Osteoblast (primary cell): Measurements from ENCODE around the gene SPINK2. TPM values are rescaled to one million over a fixed set of nuclear protein-coding genes. Genes with fewer than 3 reads are reported as not detected.

Experiments used
- DNase-seq: peaks from one replicate; pipeline ENCODE4 v3.0.0; 2011; ENCODE audit warnings: low spot score, mixed read lengths; ENCODE audit not compliant: insufficient read length; ENCODE audit errors: missing footprints
- H2AFZ ChIP-seq: 2 replicates; pipeline ENCODE4 v1.6.0; 2011; ENCODE audit warnings: mild to moderate bottlenecking, low read length
- H3K27ac ChIP-seq: 2 replicates; pipeline ENCODE4 v1.5.1; 2011; ENCODE audit warnings: mild to moderate bottlenecking, low read depth, low read length, moderate library complexity
- H3K27me3 ChIP-seq: 2 replicates; pipeline ENCODE4 v1.6.0; 2012; ENCODE audit warnings: mild to moderate bottlenecking, control low read depth, inconsistent platforms, low read length, moderate library complexity; ENCODE audit not compliant: insufficient read depth
- H3K36me3 ChIP-seq: 2 replicates; pipeline ENCODE4 v1.5.1; 2011; ENCODE audit warnings: mild to moderate bottlenecking, low read length, control low read depth, moderate library complexity; ENCODE audit not compliant: insufficient read depth
- H3K4me1 ChIP-seq: 2 replicates; pipeline ENCODE4 v1.5.1; 2011; ENCODE audit warnings: mild to moderate bottlenecking, low read length, control low read depth, moderate library complexity; ENCODE audit not compliant: insufficient read depth
- H3K4me2 ChIP-seq: 2 replicates; pipeline ENCODE4 v1.6.0; 2011; ENCODE audit warnings: mild to moderate bottlenecking, low read length; ENCODE audit not compliant: insufficient read depth
- H3K4me3 ChIP-seq: fragments of 200-600 bp; sonication (generic); 3 replicates; pipeline ENCODE4 v1.5.1; 2012; ENCODE audit warnings: mild to moderate bottlenecking, low read length, inconsistent platforms; ENCODE audit not compliant: insufficient read depth
- H3K79me2 ChIP-seq: 2 replicates; pipeline ENCODE4 v1.6.0; 2012; ENCODE audit warnings: mild to moderate bottlenecking, low read length, control low read depth, inconsistent platforms; ENCODE audit not compliant: insufficient read depth
- H3K9me3 ChIP-seq: 2 replicates; pipeline ENCODE4 v1.5.1; 2011; ENCODE audit warnings: low read depth, low read length, control low read depth
- H4K20me1 ChIP-seq: 2 replicates; pipeline ENCODE4 v1.6.0; 2012; ENCODE audit warnings: mild to moderate bottlenecking, low read length, control low read depth; ENCODE audit not compliant: insufficient read depth
- CTCF ChIP-seq: IDR thresholded peaks from 2 replicates; pipeline ENCODE4 v1.5.1; 2011; ENCODE audit warnings: mild to moderate bottlenecking, low read depth, low read length, moderate library complexity; ENCODE audit errors: extremely low read depth
- total RNA-seq: library from RNA; depleted of rRNA; stranded (reverse); fragments of >200 nt; gene quantifications from 2 replicates; pipeline ENCODE4 v1.2.3, GENCODE V29; 2012

The SPINK2 gene
- total RNA-seq, 1 donor = not detected

GRCh38 chr4:56799824-56800756, 21.4 kb downstream of the SPINK2 start:
- peak overlapping the region; percentile 84 for H3K4me2 ChIP-seq
- peak; percentile 81 for DNase-seq
- H3K4me3 ChIP-seq = peak overlapping the region; percentile 79
- no peaks in the 10 kb centered on the region for H3K9me3 ChIP-seq
- peak overlapping the region; percentile 66 for H3K27ac ChIP-seq
- TF ChIP-seq CTCF = peak; percentile 90
- peaks cover 11% of the 10 kb centered on the region for H3K4me1 ChIP-seq
- no peaks in the 10 kb centered on the region for H3K79me2 ChIP-seq
- H3K36me3 ChIP-seq = no peaks in the 10 kb centered on the region
- no peaks in the 10 kb centered on the region for H3K27me3 ChIP-seq
- no peaks in the 10 kb centered on the region for H4K20me1 ChIP-seq
- peak overlapping the region; percentile 95 for H2AFZ ChIP-seq

- Histone ChIP-seq H3K4me3 (peak overlapping the region; percentile 79), H2AFZ (peak overlapping the region; percentile 95), H3K27ac (no peak overlapping the region), H3K27me3 (no peaks in the 10 kb centered on the region), H3K4me2 (peak overlapping the region; percentile 84), H3K79me2 (no peaks in the 10 kb centered on the region), H3K36me3 (no peaks in the 10 kb centered on the region), H3K9me3 (no peaks in the 10 kb centered on the region), H4K20me1 (no peaks in the 10 kb centered on the region), H3K4me1 (peaks cover 7% of the 10 kb centered on the region)
- TF ChIP-seq CTCF = no peak
- no peak for DNase-seq
These were observed 22.2 kb downstream of the SPINK2 start for GRCh38 chr4:56799161-56799759.

GRCh38 chr4:56796211-56796610, 25.3 kb downstream of the SPINK2 start:
- Histone ChIP-seq H3K4me1 (peaks cover 7% of the 10 kb centered on the region), H4K20me1 (no peaks in the 10 kb centered on the region), H3K27ac (no peak overlapping the region), H2AFZ (no peak overlapping the region), H3K27me3 (no peaks in the 10 kb centered on the region), H3K4me2 (no peak overlapping the region), H3K79me2 (no peaks in the 10 kb centered on the region), H3K36me3 (no peaks in the 10 kb centered on the region), H3K4me3 (no peak overlapping the region), H3K9me3 (no peaks in the 10 kb centered on the region)
- no peak for DNase-seq
- TF ChIP-seq CTCF = no peak

GRCh38 chr4:56791316-56791715, 30.2 kb downstream of the SPINK2 start:
- peaks cover 5% of the 10 kb centered on the region for H3K4me1 ChIP-seq
- no peak overlapping the region for H2AFZ ChIP-seq
- no peak overlapping the region for H3K4me2 ChIP-seq
- H3K27ac ChIP-seq = no peak overlapping the region
- DNase-seq = no peak
- no peaks in the 10 kb centered on the region for H3K27me3 ChIP-seq
- no peaks in the 10 kb centered on the region for H4K20me1 ChIP-seq
- no peak for TF ChIP-seq CTCF
- no peaks in the 10 kb centered on the region for H3K36me3 ChIP-seq
- no peaks in the 10 kb centered on the region for H3K9me3 ChIP-seq
- no peak overlapping the region for H3K4me3 ChIP-seq
- H3K79me2 ChIP-seq = no peaks in the 10 kb centered on the region
